Activated CD8-positive, alpha-beta T cell treated with anti-CD3 and anti-CD28 coated beads for 36 hours (primary cell): ENCODE results near the gene ERBB4. TPM values are rescaled to one million over a fixed set of nuclear protein-coding genes. Genes with fewer than 3 reads are reported as not detected.

Source experiments
- ATAC-seq: fragments of 200-7000 bp; cut with Tn5 transposase; one replicate; pipeline ENCODE4 v1.10.0; 2021; ENCODE audit warnings: mild to moderate bottlenecking, moderate library complexity
- CTCF ChIA-PET: fragments of 350-600 bp; sonication (Branson Sonifier 250); formaldehyde crosslinking; loops from one replicate; lab custom pipeline; 2021; ENCODE audit warnings: antibody characterized with exemption; lab: Charles Lee
- POLR2A ChIA-PET: fragments of 350-600 bp; sonication (Branson Sonifier 250); formaldehyde crosslinking; loops from one replicate; lab custom pipeline; 2021; ENCODE audit warnings: antibody characterized with exemption; lab: Charles Lee
- DNase-seq: peaks from one replicate; pipeline ENCODE4 v3.0.0-alpha.2; 2020
- H3K27ac Mint-ChIP-seq: one replicate; pipeline ENCODE4 v1.8.0; 2021; ENCODE audit warnings: mild to moderate bottlenecking, mixed read lengths
- H3K27me3 Mint-ChIP-seq: one replicate; pipeline ENCODE4 v1.8.0; 2021; ENCODE audit warnings: mixed read lengths
- H3K36me3 Mint-ChIP-seq: one replicate; pipeline ENCODE4 v1.8.0; 2021; ENCODE audit warnings: low read depth, mixed read lengths
- H3K4me1 Mint-ChIP-seq: one replicate; pipeline ENCODE4 v1.8.0; 2021; ENCODE audit warnings: low read depth, mixed read lengths
- H3K4me3 Mint-ChIP-seq: one replicate; pipeline ENCODE4 v1.8.0; 2021; ENCODE audit warnings: mild to moderate bottlenecking, moderate library complexity, mixed read lengths
- H3K9me3 Mint-ChIP-seq: one replicate; pipeline ENCODE4 v1.8.0; 2021; ENCODE audit warnings: mixed read lengths
- CTCF ChIP-seq: fragments of 200-600 bp; IDR thresholded peaks from one replicate; pipeline ENCODE4 v1.8.0; 2022; ENCODE audit warnings: antibody characterized with exemption, mild to moderate bottlenecking
- intact Hi-C: fragments of 100-400 bp; cut with micrococcal nuclease; formaldehyde crosslinking; loops from one replicate; pipeline ENCODE4 v1.10.0; 2022
- total RNA-seq, 2 experiments: library from RNA; stranded (reverse); gene quantifications; one replicate each; pipeline ENCODE4 v1.2.3, GENCODE V29; 2021

ERBB4 gene
- total RNA-seq, 2 experiments from 2014 or later = not detected

GRCh38 chr2:212530373-212530772 lies 8.2 kb downstream of the ERBB4 start:
- no peak overlapping the region for H3K4me3 Mint-ChIP-seq
- no peaks in the 10 kb centered on the region for H3K36me3 Mint-ChIP-seq
- POLR2A ChIA-PET = no interaction called here
- CTCF ChIA-PET = no interaction called here
- intact Hi-C loops = no loop called here
- H3K4me1 Mint-ChIP-seq = no peaks in the 10 kb centered on the region
- no peak for ATAC-seq
- no peak for TF ChIP-seq CTCF
- H3K27me3 Mint-ChIP-seq = peaks cover 6% of the 10 kb centered on the region
- no peaks in the 10 kb centered on the region for H3K9me3 Mint-ChIP-seq
- DNase-seq = no peak
- H3K27ac Mint-ChIP-seq = no peak overlapping the region

GRCh38 chr2:212528106-212528856 lies 10.3 kb downstream of the ERBB4 start:
- Mint-ChIP-seq H3K27me3 (peaks cover 2% of the 10 kb centered on the region), H3K4me3 (no peak overlapping the region), H3K36me3 (no peaks in the 10 kb centered on the region), H3K27ac (no peak overlapping the region), H3K9me3 (no peaks in the 10 kb centered on the region), H3K4me1 (no peaks in the 10 kb centered on the region)
- TF ChIP-seq CTCF = no peak
- DNase-seq (no peak), ATAC-seq (no peak)
- intact Hi-C loops = no loop called here
- ChIA-PET CTCF (no interaction called here), POLR2A (no interaction called here)

- no peak for TF ChIP-seq CTCF
- Mint-ChIP-seq H3K36me3 (no peaks in the 10 kb centered on the region), H3K9me3 (no peaks in the 10 kb centered on the region), H3K4me1 (no peaks in the 10 kb centered on the region), H3K4me3 (no peak overlapping the region), H3K27ac (no peak overlapping the region), H3K27me3 (peaks cover under 1% of the 10 kb centered on the region)
- CTCF ChIA-PET = interaction anchor here (1.2 kb wide), 1 partner anchor 13 kb away, joined by 3 read pairs; the partner anchor contains the start of gene ERBB4
- intact Hi-C loops = no loop called here
- no peak for ATAC-seq
- no peak for DNase-seq
- POLR2A ChIA-PET = no interaction called here
Observed at GRCh38 chr2:212526059-212526458, 12.5 kb downstream of the ERBB4 start.

- Mint-ChIP-seq H3K4me3 (no peak overlapping the region), H3K27me3 (peaks cover 2% of the 10 kb centered on the region), H3K4me1 (no peaks in the 10 kb centered on the region), H3K9me3 (no peaks in the 10 kb centered on the region), H3K27ac (no peak overlapping the region), H3K36me3 (no peaks in the 10 kb centered on the region)
- DNase-seq = no peak
- TF ChIP-seq CTCF = no peak
- ChIA-PET POLR2A (no interaction called here), CTCF (no interaction called here)
- no peak for ATAC-seq
- intact Hi-C loops = no loop called here
Observed at GRCh38 chr2:212523756-212524155, 14.8 kb downstream of the ERBB4 start.

- ChIA-PET POLR2A (no interaction called here), CTCF (interaction anchor here (1.0 kb wide), 1 partner anchor 47 kb away, joined by 3 read pairs; no protein-coding TSS in a partner anchor)
- Mint-ChIP-seq H3K27ac (no peak overlapping the region), H3K27me3 (peaks cover 2% of the 10 kb centered on the region), H3K4me3 (no peak overlapping the region), H3K36me3 (no peaks in the 10 kb centered on the region), H3K4me1 (no peaks in the 10 kb centered on the region), H3K9me3 (no peaks in the 10 kb centered on the region)
- DNase-seq (no peak), ATAC-seq (no peak)
- no peak for TF ChIP-seq CTCF
- intact Hi-C loops = no loop called here
Observed at GRCh38 chr2:212520340-212520739, 18.3 kb downstream of the ERBB4 start.
